WTC11 (cell line): ENCODE data around the gene PIK3R2. TPM values are rescaled to one million over a fixed set of nuclear protein-coding genes. Genes with fewer than 3 reads are reported as not detected.
A peak's percentile ranks its signal among the peaks of the same experiment; 100 is the strongest.

ENCODE experiments used
- ATAC-seq: fragments of 200-7000 bp; cut with Tn5 transposase; 2 replicates; pipeline ENCODE4 v1.10.0; 2021; ENCODE audit warnings: mild to moderate bottlenecking, moderate library complexity
- CTCF ChIA-PET: fragments of 300-600 bp; sonication (Branson Sonifier 250); formaldehyde crosslinking; loops from one replicate; lab custom pipeline; 2021; ENCODE audit warnings: antibody characterized with exemption; lab: Charles Lee
- POLR2A ChIA-PET: fragments of 350-600 bp; sonication (Branson Sonifier 250); formaldehyde crosslinking; loops from one replicate; lab custom pipeline; 2021; ENCODE audit warnings: antibody characterized with exemption; lab: Charles Lee
- DNase-seq: peaks from one replicate; pipeline ENCODE4 v3.0.0; 2021; ENCODE audit warnings: low spot score
- H3K27ac Mint-ChIP-seq: 2 replicates; pipeline ENCODE4 v1.8.0; 2021; ENCODE audit warnings: mixed read lengths
- H3K27me3 Mint-ChIP-seq: 2 replicates; pipeline ENCODE4 v1.8.0; 2021; ENCODE audit warnings: low read depth, mild to moderate bottlenecking, moderate library complexity, mixed read lengths
- H3K36me3 Mint-ChIP-seq: 2 replicates; pipeline ENCODE4 v1.8.0; 2021; ENCODE audit warnings: mixed read lengths
- H3K4me1 Mint-ChIP-seq: 2 replicates; pipeline ENCODE4 v1.8.0; 2022; ENCODE audit warnings: mixed read lengths
- H3K4me3 Mint-ChIP-seq: 2 replicates; pipeline ENCODE4 v1.8.0; 2021; ENCODE audit warnings: mild to moderate bottlenecking, moderate library complexity, mixed read lengths
- H3K9me3 Mint-ChIP-seq: 2 replicates; pipeline ENCODE4 v1.8.0; 2021; ENCODE audit warnings: mixed read lengths
- ETV6 ChIP-seq: sonication (generic); formaldehyde crosslinking; IDR thresholded peaks from 2 replicates; pipeline ENCODE4 v1.8.1; 2022; ENCODE audit warnings: mild to moderate bottlenecking, missing genetic modification reagents
- FOXP1 ChIP-seq: sonication (generic); formaldehyde crosslinking; IDR thresholded peaks from 2 replicates; pipeline ENCODE4 v1.8.0; 2022; ENCODE audit warnings: missing genetic modification reagents, mild to moderate bottlenecking, moderate library complexity, borderline replicate concordance
- JUN ChIP-seq: sonication (generic); formaldehyde crosslinking; IDR thresholded peaks from 2 replicates; pipeline ENCODE4 v1.8.0; 2023; ENCODE audit warnings: mild to moderate bottlenecking, missing genetic modification reagents
- MYBL2 ChIP-seq: sonication (generic); formaldehyde crosslinking; IDR thresholded peaks from 2 replicates; pipeline ENCODE4 v1.8.1; 2023; ENCODE audit warnings: mild to moderate bottlenecking, moderate library complexity, missing genetic modification reagents
- NFATC4 ChIP-seq: fragments of 250-450 bp; sonication (Bioruptor Pico); IDR thresholded peaks from 2 replicates; pipeline ENCODE4 v1.9.0; 2021; ENCODE audit warnings: mild to moderate bottlenecking
- NFYB ChIP-seq: sonication (generic); formaldehyde crosslinking; conservative IDR thresholded peaks from 2 replicates; pipeline ENCODE4 v1.8.0; 2022; ENCODE audit warnings: low read depth, missing genetic modification reagents
- NR1H2 ChIP-seq: sonication (generic); formaldehyde crosslinking; IDR thresholded peaks from 2 replicates; pipeline ENCODE4 v1.9.0; 2021; ENCODE audit warnings: mild to moderate bottlenecking, moderate library complexity, missing genetic modification reagents
- RELA ChIP-seq: sonication (generic); formaldehyde crosslinking; IDR thresholded peaks from 2 replicates; pipeline ENCODE4 v1.8.1; 2022; ENCODE audit warnings: missing genetic modification reagents, mild to moderate bottlenecking, borderline replicate concordance
- RORB ChIP-seq: fragments of 250-450 bp; sonication (Bioruptor Pico); IDR thresholded peaks from 2 replicates; pipeline ENCODE4 v1.9.0; 2021; ENCODE audit warnings: mild to moderate bottlenecking
- SMAD3 ChIP-seq: sonication (generic); formaldehyde crosslinking; IDR thresholded peaks from 2 replicates; pipeline ENCODE4 v1.8.0; 2022; ENCODE audit warnings: missing genetic modification reagents, mild to moderate bottlenecking, borderline replicate concordance
- TEAD1 ChIP-seq: sonication (generic); formaldehyde crosslinking; IDR thresholded peaks from 2 replicates; pipeline ENCODE4 v1.8.0; 2022; ENCODE audit warnings: mild to moderate bottlenecking, missing genetic modification reagents
- TEAD4 ChIP-seq: sonication (generic); formaldehyde crosslinking; IDR thresholded peaks from 2 replicates; pipeline ENCODE4 v1.8.0; 2022; ENCODE audit warnings: mild to moderate bottlenecking, missing genetic modification reagents
- ZBTB21 ChIP-seq: sonication (generic); formaldehyde crosslinking; IDR thresholded peaks from 2 replicates; pipeline ENCODE4 v1.8.1; 2023; ENCODE audit warnings: mild to moderate bottlenecking, missing genetic modification reagents, borderline replicate concordance
- ZNF138 ChIP-seq: sonication (generic); formaldehyde crosslinking; conservative IDR thresholded peaks from 2 replicates; pipeline ENCODE4 v1.8.1; 2022; ENCODE audit warnings: mild to moderate bottlenecking, moderate library complexity, missing genetic modification reagents
- ZNF263 ChIP-seq: sonication (generic); formaldehyde crosslinking; IDR thresholded peaks from 2 replicates; pipeline ENCODE4 v1.8.1; 2022; ENCODE audit warnings: low read depth, mild to moderate bottlenecking, moderate library complexity, missing genetic modification reagents
- total RNA-seq: library from RNA; stranded (reverse); gene quantifications from 3 replicates; pipeline ENCODE4 v1.2.3, GENCODE V29; 2021
- TF ChIP-seq, protein P1 (sequence below): sonication (generic); formaldehyde crosslinking; IDR thresholded peaks from 2 replicates; pipeline ENCODE4 v1.8.1; 2023; ENCODE audit warnings: mild to moderate bottlenecking, missing genetic modification reagents
- TF ChIP-seq, protein P2 (sequence below): fragments of 250-450 bp; sonication (Bioruptor Pico); IDR thresholded peaks from 2 replicates; pipeline ENCODE4 v1.9.0; 2021; ENCODE audit warnings: mild to moderate bottlenecking
- TF ChIP-seq, protein P3 (sequence below): sonication (generic); formaldehyde crosslinking; conservative IDR thresholded peaks from 2 replicates; pipeline ENCODE4 v1.8.1; 2022; ENCODE audit warnings: mild to moderate bottlenecking, missing genetic modification reagents
- TF ChIP-seq, protein P4 (sequence below): sonication (generic); formaldehyde crosslinking; IDR thresholded peaks from 2 replicates; pipeline ENCODE4 v1.8.1; 2022; ENCODE audit warnings: missing genetic modification reagents, borderline replicate concordance
- TF ChIP-seq, protein P5 (sequence below): sonication (generic); formaldehyde crosslinking; IDR thresholded peaks from 2 replicates; pipeline ENCODE4 v1.8.1; 2023; ENCODE audit warnings: mild to moderate bottlenecking, missing genetic modification reagents, moderate library complexity
- TF ChIP-seq, protein P6 (sequence below): fragments of 250-450 bp; sonication (Bioruptor Pico); IDR thresholded peaks from 2 replicates; pipeline ENCODE4 v1.9.0; 2021; ENCODE audit warnings: mild to moderate bottlenecking, borderline replicate concordance
- TF ChIP-seq, protein P7 (sequence below): sonication (generic); formaldehyde crosslinking; IDR thresholded peaks from 2 replicates; pipeline ENCODE4 v1.8.0; 2022; ENCODE audit warnings: mild to moderate bottlenecking, missing genetic modification reagents

The PIK3R2 gene
- total RNA-seq, 1 experiment from 2014 or later, result 56.9 TPM

DNA sequence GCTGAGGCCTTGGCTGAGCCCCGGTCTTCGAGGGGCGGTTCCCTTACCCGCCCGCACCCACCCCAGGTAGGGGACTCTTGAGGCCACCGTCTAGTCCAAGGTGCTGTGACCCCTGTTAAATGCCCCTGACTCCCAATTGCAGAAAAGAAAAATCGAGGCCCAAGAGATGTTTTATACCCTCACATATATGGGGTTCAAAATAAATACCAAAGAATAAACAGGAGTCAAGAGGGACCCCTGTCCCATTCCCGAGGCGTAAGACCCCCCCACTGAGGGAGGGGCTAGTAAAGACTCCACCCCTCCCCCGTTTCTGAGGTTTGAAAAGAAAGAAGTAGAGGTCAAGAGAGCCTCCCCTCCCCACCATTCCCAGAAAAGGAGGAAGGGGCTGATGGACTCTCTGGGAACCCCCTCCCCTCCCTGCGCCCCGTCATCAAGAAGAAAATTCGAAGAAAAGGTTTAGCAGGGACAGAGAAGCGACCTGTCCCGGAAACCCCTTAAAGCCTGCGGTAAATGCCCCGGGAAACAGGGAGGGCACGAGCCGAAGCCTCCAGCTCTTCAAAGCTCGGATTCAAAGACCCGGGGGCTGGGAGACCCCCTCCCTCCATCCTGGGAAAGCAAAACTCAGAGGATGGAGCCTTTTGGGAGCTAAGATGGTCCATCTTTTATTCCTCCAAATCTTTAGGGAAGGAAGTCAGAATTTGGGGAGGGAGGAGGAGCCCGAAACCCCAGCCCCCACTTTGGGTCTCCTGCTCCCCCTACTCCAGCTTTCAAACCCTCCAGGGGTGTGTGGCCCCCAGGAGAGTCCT, 51.6 kb downstream of the PIK3R2 start:
- POLR2A ChIA-PET, result interaction anchor here (0.6 to 4.0 kb wide), 10 partner anchors 14 to 621 kb away, joined by 3 to 34 read pairs (median 7); partner anchors contain the start of genes GDF15 and JUND
- Mint-ChIP-seq H3K27me3 (no peaks in the 10 kb centered on the region), H3K36me3 (peaks cover 15% of the 10 kb centered on the region), H3K4me1 (peaks cover 22% of the 10 kb centered on the region)
- no peak for TF ChIP-seq RORB
- no peak for TF ChIP-seq ZBTB21 (CRISPR knock-in tag)
- TF ChIP-seq, protein P1, sequence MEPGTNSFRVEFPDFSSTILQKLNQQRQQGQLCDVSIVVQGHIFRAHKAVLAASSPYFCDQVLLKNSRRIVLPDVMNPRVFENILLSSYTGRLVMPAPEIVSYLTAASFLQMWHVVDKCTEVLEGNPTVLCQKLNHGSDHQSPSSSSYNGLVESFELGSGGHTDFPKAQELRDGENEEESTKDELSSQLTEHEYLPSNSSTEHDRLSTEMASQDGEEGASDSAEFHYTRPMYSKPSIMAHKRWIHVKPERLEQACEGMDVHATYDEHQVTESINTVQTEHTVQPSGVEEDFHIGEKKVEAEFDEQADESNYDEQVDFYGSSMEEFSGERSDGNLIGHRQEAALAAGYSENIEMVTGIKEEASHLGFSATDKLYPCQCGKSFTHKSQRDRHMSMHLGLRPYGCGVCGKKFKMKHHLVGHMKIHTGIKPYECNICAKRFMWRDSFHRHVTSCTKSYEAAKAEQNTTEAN (CRISPR knock-in tag), result no peak
- no peak for TF ChIP-seq SMAD3 (CRISPR knock-in tag)
- TF ChIP-seq ETV6, result no peak
- no peak for TF ChIP-seq TEAD1 (CRISPR knock-in tag)
- TF ChIP-seq ZNF263 (CRISPR knock-in tag), result no peak
- no peak for TF ChIP-seq RELA (CRISPR knock-in tag)
- TF ChIP-seq, protein P2, sequence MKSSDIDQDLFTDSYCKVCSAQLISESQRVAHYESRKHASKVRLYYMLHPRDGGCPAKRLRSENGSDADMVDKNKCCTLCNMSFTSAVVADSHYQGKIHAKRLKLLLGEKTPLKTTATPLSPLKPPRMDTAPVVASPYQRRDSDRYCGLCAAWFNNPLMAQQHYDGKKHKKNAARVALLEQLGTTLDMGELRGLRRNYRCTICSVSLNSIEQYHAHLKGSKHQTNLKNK, result no peak
- no peak for TF ChIP-seq NFATC4 (CRISPR knock-in tag)
- no peak for TF ChIP-seq NR1H2
- TF ChIP-seq ZNF138, result no peak
- TF ChIP-seq, protein P3, sequence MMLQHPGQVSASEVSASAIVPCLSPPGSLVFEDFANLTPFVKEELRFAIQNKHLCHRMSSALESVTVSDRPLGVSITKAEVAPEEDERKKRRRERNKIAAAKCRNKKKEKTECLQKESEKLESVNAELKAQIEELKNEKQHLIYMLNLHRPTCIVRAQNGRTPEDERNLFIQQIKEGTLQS (CRISPR knock-in tag), result no peak
- no peak for TF ChIP-seq JUN (CRISPR knock-in tag)
- TF ChIP-seq, protein P4, sequence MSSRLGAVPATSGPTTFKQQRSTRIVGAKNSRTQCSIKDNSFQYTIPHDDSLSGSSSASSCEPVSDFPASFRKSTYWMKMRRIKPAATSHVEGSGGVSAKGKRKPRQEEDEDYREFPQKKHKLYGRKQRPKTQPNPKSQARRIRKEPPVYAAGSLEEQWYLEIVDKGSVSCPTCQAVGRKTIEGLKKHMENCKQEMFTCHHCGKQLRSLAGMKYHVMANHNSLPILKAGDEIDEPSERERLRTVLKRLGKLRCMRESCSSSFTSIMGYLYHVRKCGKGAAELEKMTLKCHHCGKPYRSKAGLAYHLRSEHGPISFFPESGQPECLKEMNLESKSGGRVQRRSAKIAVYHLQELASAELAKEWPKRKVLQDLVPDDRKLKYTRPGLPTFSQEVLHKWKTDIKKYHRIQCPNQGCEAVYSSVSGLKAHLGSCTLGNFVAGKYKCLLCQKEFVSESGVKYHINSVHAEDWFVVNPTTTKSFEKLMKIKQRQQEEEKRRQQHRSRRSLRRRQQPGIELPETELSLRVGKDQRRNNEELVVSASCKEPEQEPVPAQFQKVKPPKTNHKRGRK (CRISPR knock-in tag), result no peak
- no peak for TF ChIP-seq MYBL2
- TF ChIP-seq, protein P5, sequence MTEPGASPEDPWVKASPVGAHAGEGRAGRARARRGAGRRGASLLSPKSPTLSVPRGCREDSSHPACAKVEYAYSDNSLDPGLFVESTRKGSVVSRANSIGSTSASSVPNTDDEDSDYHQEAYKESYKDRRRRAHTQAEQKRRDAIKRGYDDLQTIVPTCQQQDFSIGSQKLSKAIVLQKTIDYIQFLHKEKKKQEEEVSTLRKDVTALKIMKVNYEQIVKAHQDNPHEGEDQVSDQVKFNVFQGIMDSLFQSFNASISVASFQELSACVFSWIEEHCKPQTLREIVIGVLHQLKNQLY (CRISPR knock-in tag), result no peak
- TF ChIP-seq NFYB (CRISPR knock-in tag), result no peak
- no peak for TF ChIP-seq FOXP1 (CRISPR knock-in tag)
- TF ChIP-seq, all 79 proteins: peak for 0
- Mint-ChIP-seq H3K27ac (peak overlapping the region; percentile 99), H3K9me3 (no peaks in the 10 kb centered on the region), H3K4me3 (peak overlapping the region; percentile 86)
- DNase-seq (peak; percentile 77), ATAC-seq (peak; percentile 17)
- CTCF ChIA-PET, result interaction anchor here (0.6 to 9.7 kb wide), 28 partner anchors 8 to 390 kb away, joined by 3 to 369 read pairs (median 4); partner anchors contain the start of genes GDF15, JUND, MPV17L2 and PIK3R2

DNA sequence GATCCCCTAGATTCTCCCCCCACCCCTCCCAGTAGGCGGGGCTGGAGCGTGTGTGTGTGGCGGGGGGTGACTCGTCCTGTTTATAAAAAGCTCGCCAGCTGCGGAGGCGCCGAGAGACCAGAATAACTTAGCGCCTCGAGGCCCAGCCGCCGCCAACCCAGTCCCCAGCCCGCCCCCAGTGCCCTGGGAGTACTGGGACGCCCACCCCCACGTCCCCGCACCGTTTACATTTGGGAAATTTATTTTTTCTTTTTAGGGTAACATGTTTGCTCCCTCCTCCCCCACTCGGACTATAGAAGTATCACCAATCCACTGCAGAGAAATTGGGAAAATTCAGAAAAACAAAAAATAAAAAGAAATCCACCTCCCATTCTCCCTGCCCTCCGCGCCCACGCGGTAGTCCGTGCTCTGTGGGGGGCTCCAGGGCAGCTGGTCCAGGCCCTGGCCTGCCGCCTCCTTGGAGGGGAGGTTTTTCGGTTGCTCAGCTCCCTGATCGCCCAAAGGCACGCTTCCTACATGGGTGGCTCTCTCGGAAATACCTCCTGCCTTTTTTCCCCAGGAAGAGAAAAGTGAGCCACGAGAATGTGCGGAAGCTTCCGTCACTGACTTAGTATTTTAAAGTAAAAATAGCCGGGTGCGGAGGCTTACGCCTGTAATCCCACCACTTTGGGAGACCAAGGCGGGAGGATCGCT, 52.4 kb downstream of the PIK3R2 start:
- TF ChIP-seq ZNF138 (no peak), TEAD4 (no peak)
- TF ChIP-seq, protein P6, sequence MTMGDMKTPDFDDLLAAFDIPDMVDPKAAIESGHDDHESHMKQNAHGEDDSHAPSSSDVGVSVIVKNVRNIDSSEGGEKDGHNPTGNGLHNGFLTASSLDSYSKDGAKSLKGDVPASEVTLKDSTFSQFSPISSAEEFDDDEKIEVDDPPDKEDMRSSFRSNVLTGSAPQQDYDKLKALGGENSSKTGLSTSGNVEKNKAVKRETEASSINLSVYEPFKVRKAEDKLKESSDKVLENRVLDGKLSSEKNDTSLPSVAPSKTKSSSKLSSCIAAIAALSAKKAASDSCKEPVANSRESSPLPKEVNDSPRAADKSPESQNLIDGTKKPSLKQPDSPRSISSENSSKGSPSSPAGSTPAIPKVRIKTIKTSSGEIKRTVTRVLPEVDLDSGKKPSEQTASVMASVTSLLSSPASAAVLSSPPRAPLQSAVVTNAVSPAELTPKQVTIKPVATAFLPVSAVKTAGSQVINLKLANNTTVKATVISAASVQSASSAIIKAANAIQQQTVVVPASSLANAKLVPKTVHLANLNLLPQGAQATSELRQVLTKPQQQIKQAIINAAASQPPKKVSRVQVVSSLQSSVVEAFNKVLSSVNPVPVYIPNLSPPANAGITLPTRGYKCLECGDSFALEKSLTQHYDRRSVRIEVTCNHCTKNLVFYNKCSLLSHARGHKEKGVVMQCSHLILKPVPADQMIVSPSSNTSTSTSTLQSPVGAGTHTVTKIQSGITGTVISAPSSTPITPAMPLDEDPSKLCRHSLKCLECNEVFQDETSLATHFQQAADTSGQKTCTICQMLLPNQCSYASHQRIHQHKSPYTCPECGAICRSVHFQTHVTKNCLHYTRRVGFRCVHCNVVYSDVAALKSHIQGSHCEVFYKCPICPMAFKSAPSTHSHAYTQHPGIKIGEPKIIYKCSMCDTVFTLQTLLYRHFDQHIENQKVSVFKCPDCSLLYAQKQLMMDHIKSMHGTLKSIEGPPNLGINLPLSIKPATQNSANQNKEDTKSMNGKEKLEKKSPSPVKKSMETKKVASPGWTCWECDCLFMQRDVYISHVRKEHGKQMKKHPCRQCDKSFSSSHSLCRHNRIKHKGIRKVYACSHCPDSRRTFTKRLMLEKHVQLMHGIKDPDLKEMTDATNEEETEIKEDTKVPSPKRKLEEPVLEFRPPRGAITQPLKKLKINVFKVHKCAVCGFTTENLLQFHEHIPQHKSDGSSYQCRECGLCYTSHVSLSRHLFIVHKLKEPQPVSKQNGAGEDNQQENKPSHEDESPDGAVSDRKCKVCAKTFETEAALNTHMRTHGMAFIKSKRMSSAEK (CRISPR knock-in tag), result no peak
- TF ChIP-seq, protein P7, sequence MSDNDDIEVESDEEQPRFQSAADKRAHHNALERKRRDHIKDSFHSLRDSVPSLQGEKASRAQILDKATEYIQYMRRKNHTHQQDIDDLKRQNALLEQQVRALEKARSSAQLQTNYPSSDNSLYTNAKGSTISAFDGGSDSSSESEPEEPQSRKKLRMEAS (CRISPR knock-in tag), result 0 out of 2 replicates have a peak, but pooled peaks have one; percentile 22
- TF ChIP-seq, all 79 proteins: peak for 1
- peaks cover 22% of the 10 kb centered on the region for H3K4me1 Mint-ChIP-seq
- H3K9me3 Mint-ChIP-seq, result no peaks in the 10 kb centered on the region
- H3K4me3 Mint-ChIP-seq, result peak overlapping the region; percentile 86
- DNase-seq (peak; percentile 68), ATAC-seq (no peak)
- H3K36me3 Mint-ChIP-seq, result peaks cover 7% of the 10 kb centered on the region
- POLR2A ChIA-PET, result interaction anchor here (0.6 to 4.0 kb wide), 12 partner anchors 14 to 181 kb away, joined by 3 to 34 read pairs (median 4); partner anchors contain the start of genes GDF15, JUND and LSM4
- peak overlapping the region; percentile 99 for H3K27ac Mint-ChIP-seq
- CTCF ChIA-PET, result interaction anchor here (0.6 to 9.7 kb wide), 18 partner anchors 9 to 389 kb away, joined by 3 to 369 read pairs (median 7); partner anchors contain the start of genes JUND and MPV17L2
- H3K27me3 Mint-ChIP-seq, result no peaks in the 10 kb centered on the region
